ENCODE data around the gene SLC7A4. TPM values are rescaled to one million over a fixed set of nuclear protein-coding genes. Genes with fewer than 3 reads are reported as not detected.

The SLC7A4 gene
- total and polyA plus RNA-seq, 12 donors: 0.07 to 0.78 (median 0.17) TPM; not detected in 7

GRCh38 chr22:21055564-21055834, 23.1 kb upstream of the SLC7A4 start:
- DNase-seq (no peak), ATAC-seq (no peak)
- WGBS, 2 donors: 45 to 69% methylated on average over 4 of the region's 4 CpGs
- no peaks in the 10 kb centered on the region for H3K4me1 ChIP-seq
- TF ChIP-seq, protein P1, sequence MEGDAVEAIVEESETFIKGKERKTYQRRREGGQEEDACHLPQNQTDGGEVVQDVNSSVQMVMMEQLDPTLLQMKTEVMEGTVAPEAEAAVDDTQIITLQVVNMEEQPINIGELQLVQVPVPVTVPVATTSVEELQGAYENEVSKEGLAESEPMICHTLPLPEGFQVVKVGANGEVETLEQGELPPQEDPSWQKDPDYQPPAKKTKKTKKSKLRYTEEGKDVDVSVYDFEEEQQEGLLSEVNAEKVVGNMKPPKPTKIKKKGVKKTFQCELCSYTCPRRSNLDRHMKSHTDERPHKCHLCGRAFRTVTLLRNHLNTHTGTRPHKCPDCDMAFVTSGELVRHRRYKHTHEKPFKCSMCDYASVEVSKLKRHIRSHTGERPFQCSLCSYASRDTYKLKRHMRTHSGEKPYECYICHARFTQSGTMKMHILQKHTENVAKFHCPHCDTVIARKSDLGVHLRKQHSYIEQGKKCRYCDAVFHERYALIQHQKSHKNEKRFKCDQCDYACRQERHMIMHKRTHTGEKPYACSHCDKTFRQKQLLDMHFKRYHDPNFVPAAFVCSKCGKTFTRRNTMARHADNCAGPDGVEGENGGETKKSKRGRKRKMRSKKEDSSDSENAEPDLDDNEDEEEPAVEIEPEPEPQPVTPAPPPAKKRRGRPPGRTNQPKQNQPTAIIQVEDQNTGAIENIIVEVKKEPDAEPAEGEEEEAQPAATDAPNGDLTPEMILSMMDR (IDR thresholded peaks at IDR 0.05): no peak
- no peaks in the 10 kb centered on the region for H3K36me3 ChIP-seq
- peaks cover 0 to 12% (median 5%) of the 10 kb centered on the region in 7 donors for H3K27me3 ChIP-seq
- no peak overlapping the region for H3K4me3 ChIP-seq
- H3K27ac ChIP-seq: no peak overlapping the region
- intact Hi-C loops (cut with DNase I): loop anchor here in 1 of 10 donors (10.0 kb wide), 1 partner anchor 91 kb away; the partner anchor contains the start of gene AIFM3
- no peaks in the 10 kb centered on the region for H3K9me3 ChIP-seq

DNA sequence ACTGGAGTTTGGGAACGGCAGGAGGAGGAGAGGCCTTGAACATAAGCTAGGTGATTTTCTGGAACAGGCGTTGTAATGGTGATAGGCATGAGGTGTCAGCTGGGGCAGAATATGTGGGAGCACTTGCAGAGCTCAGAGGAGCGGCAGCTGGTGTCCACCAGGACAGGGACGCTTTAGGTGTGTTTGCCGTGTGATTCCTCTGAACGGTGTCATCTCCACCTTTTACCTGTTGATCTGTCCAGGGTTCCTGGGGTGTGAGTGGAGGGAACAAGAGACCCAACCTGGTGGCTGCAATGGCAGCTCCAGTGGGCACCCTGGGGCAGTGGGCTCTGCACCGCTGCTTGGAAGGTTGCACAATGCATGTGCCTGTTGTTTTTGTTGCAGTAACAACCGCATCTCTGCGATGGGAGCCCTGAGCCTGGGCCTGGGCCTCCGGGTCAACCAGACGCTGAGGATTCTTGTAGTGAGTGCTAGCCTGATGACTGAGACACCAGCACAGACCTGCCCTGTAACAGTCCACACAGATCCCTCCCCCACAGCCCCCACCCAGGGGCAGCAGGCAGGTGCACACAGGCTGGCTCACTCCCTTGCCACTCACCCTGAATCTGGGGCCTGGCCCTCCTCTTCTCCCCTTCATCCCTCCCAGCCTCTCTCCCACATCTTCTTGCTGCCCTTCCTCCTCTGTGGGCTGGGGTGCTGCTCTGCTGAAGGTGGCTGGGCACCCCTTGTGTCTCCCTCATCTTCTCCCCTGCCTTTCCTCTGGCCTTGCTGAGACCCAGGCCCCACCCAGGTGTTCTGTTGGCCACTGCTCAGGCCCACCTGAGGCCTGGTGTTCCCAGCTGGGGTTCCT, 22.6 kb upstream of the SLC7A4 start:
- intact Hi-C loops (cut with DNase I): loop anchor here in 2 of 10 donors (5.0 to 10.0 kb wide), 2 partner anchors 38 to 90 kb away; partner anchors contain the start of genes AIFM3 (in 1 of the 2) and P2RX6 (in 1 of the 2)
- Histone ChIP-seq H3K9me3 (no peaks in the 10 kb centered on the region), H3K4me1 (no peaks in the 10 kb centered on the region), H3K27ac (no peak overlapping the region), H3K36me3 (no peaks in the 10 kb centered on the region), H3K4me3 (no peak overlapping the region), H3K27me3 (peaks cover 0 to 12% (median 5%) of the 10 kb centered on the region in 7 donors)
- WGBS, 2 donors: 89% methylated on average over 11 of the region's 11 CpGs
- TF ChIP-seq, protein P1 (IDR thresholded peaks at IDR 0.05): no peak
- no peak for ATAC-seq
- DNase-seq: no peak

GRCh38 chr22:21054046-21054713, 21.8 kb upstream of the SLC7A4 start:
- peak in 1 of 8 donors; percentile 7 for ATAC-seq
- Histone ChIP-seq H3K4me3 (no peak overlapping the region), H3K9me3 (no peaks in the 10 kb centered on the region), H3K4me1 (no peaks in the 10 kb centered on the region), H3K36me3 (no peaks in the 10 kb centered on the region), H3K27me3 (peaks cover 0 to 12% (median 5%) of the 10 kb centered on the region in 7 donors), H3K27ac (no peak overlapping the region)
- WGBS, 2 donors: 90 to 94% methylated on average over 15 of the region's 15 CpGs
- intact Hi-C loops (cut with DNase I): loop anchor here in 2 of 10 donors (5.0 to 10.0 kb wide), 2 partner anchors 37 to 89 kb away; partner anchors contain the start of genes AIFM3 (in 1 of the 2) and P2RX6 (in 1 of the 2)
- no peak for DNase-seq
- TF ChIP-seq, protein P1 (IDR thresholded peaks at IDR 0.05): no peak

GRCh38 chr22:21052715-21053459, 20.5 kb upstream of the SLC7A4 start:
- Histone ChIP-seq H3K9me3 (no peaks in the 10 kb centered on the region), H3K36me3 (no peaks in the 10 kb centered on the region), H3K27me3 (peaks cover 0 to 12% (median 5%) of the 10 kb centered on the region in 7 donors), H3K4me3 (no peak overlapping the region), H3K4me1 (no peaks in the 10 kb centered on the region), H3K27ac (no peak overlapping the region)
- 80 to 83% methylated on average over 8 of the region's 8 CpGs for WGBS, 2 donors
- ATAC-seq: no peak
- TF ChIP-seq, protein P1 (IDR thresholded peaks at IDR 0.05): no peak
- no peak for DNase-seq
- intact Hi-C loops (cut with DNase I): loop anchor here in 2 of 10 donors (5.0 to 10.0 kb wide), 2 partner anchors 36 to 88 kb away; partner anchors contain the start of genes AIFM3 (in 1 of the 2) and P2RX6 (in 1 of the 2)
